Adrenal gland (tissue), 12 donors: ENCODE data around the gene ASCC1. TPM values are rescaled to one million over a fixed set of nuclear protein-coding genes. Genes with fewer than 3 reads are reported as not detected.

Source experiments
- DNase-seq, 7 donors: peaks; one replicate each; pipeline ENCODE4 v3.0.0-alpha.2; 2019 to 2020
- H3K27ac ChIP-seq, 5 donors: fragments of 200-600 bp; sonication (generic) in 4 of 5; 1 replicate in 3 of 5; 2 replicates in 2 of 5; pipeline versions ENCODE4 v1.5.1 to v1.8.0; 2016 to 2020; ENCODE audit warnings: mild to moderate bottlenecking in 1 of 5
- H3K27me3 ChIP-seq: fragments of 200-600 bp; 2 replicates; pipeline ENCODE4 v1.8.0; 2021
- H3K36me3 ChIP-seq, 2 donors: fragments of 200-600 bp; replicated peaks in 1 of 2; 1 replicate in 1 of 2; 2 replicates in 1 of 2; pipeline versions ENCODE4 v1.5.1 to v1.8.0; 2018 to 2022
- H3K4me1 ChIP-seq, 2 donors: fragments of 200-600 bp; replicated peaks in 1 of 2; 1 replicate in 1 of 2; 2 replicates in 1 of 2; pipeline versions ENCODE4 v1.5.1 to v1.8.0; 2018 to 2021
- H3K4me3 ChIP-seq, 4 donors: fragments of 200-600 bp; sonication (generic) in 3 of 4; one replicate each; pipeline ENCODE4 v1.5.1; 2016 to 2018
- H3K9me3 ChIP-seq, 3 donors: fragments of 200-600 bp; sonication (generic) in 1 of 3; replicated peaks in 1 of 3; 1 replicate in 2 of 3; 2 replicates in 1 of 3; pipeline versions ENCODE4 v1.5.1 to v1.8.0; 2016 to 2021
- CTCF ChIP-seq, 6 experiments: fragments of 450-650 bp in 4 of 6; fragments of 200-600 bp in 2 of 6; sonication (generic) in 1 of 6; IDR thresholded peaks; 1 replicate in 5 of 6; 2 replicates in 1 of 6; pipeline versions ENCODE4 v1.5.1 to v1.8.0; 2016 to 2021; ENCODE audit warnings: antibody characterized with exemption in 6 of 6, mild to moderate bottlenecking in 2 of 6, moderate library complexity in 1 of 6
- POLR2A ChIP-seq, 2 donors: fragments of 450-650 bp; IDR thresholded peaks; one replicate each; pipeline ENCODE4 v1.6.1; 2017; ENCODE audit warnings: antibody characterized with exemption in 2 of 2, mild to moderate bottlenecking in 2 of 2, moderate library complexity in 1 of 2
- WGBS, 4 donors: extraction: QIAGEN DNeasy Blood & Tissue Kit in 2 of 4; methylation state at CpG; one replicate each; pipeline versions ENCODE4 v1.1.5 to v1.1.7; 2013 to 2017; 5-methylcytosine and 5-hydroxymethylcytosine counted together
- intact Hi-C, 2 donors: fragments of 100-400 bp; cut with DNase I; formaldehyde crosslinking; loops; one replicate each; pipeline versions ENCODE4 v1.14.1 to v1.15.0; 2022 to 2023
- polyA plus RNA-seq, 3 donors: library from polyadenylated mRNA; stranded (reverse); fragments of 200-250 nt in 2 of 3; fragments of 350-450 nt in 1 of 3; fragmentation: Illumina TruSeq in 1 of 3; extraction: RNeasy Lipid Tissue Mini Kit (QIAGEN cat#74804) in 1 of 3; gene quantifications; one replicate each; pipeline ENCODE4 v1.2.3, GENCODE V29; 2013 to 2014
- total RNA-seq, 9 donors: library from RNA; depleted of rRNA in 4 of 9; stranded (reverse); fragments of >200 nt in 4 of 9; fragments of 120-200 nt in 1 of 9; fragmentation: NEBNext Ultra II Directional in 1 of 9; extraction: Animal tissue kit (Norgen Biotek cat#: 25700) in 1 of 9; gene quantifications; one replicate each; pipeline versions ENCODE4 v1.1.0 to v1.2.4, GENCODE V29; 2013 to 2023
- donor health status: healthy with polysubstance abuse.
- donor health status: Bipolar disorder and iron deficiency.
- donor health status: DM: yes; HTN: yes; CAD: no.
- donor health status: DM: no; HTN: no; CAD: no.
- donor health status: DM: no; HTN: no; CAD: no.
- donor health status: DM: yes; HTN: yes; CAD: no.

Gene ASCC1
- total and polyA plus RNA-seq, 12 donors = 9.7 to 101 (median 36.7) TPM

DNA sequence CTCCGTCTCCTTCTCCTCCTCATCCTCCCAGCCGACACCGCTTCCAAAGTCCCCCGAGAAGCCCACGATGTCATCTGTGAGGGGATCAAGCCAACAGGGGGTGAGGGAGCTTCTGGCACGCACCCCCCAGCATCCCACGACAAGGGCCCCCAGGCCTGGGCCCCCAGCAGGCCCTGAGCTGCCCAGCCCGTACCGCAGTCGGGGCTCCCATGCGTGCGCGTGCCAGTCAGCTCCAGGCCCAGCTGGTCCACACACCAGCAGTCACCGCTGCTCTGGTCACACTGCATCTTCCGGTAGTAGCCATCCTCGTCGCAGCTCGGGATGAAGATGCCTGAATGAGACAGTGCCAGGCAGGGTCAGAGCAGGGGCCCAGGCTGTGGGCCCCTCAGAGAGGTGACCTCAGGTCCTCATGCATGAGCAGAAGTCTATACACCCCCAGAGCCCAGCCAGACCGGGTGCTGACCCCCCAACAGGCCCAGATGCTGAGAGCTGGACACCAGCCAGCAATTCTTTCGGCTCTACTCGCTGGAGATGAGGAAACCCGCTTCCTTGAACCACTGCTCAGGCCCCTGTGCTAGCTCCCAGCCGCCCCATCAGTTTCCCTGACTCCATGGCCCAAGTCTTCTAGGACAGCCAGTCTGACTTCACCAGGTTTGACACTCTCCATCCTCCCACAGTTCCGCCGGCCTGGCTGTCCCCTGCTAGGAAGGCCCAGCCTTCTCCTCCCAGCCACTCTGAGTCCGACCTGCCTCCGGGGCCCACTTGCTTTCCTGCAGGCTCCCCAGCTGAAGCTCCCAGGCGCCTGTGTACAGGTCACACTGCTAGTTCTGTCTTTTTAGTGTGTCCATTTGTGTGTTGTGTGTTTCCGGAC lies 153.0 kb downstream of the ASCC1 start:
- Histone ChIP-seq H3K4me3 (no peak overlapping the region), H3K4me1 (peaks cover 11 to 34% of the 10 kb centered on the region in 2 donors), H3K27me3 (no peaks in the 10 kb centered on the region), H3K27ac (peak overlapping the region; percentile 22 to 91 (median 82)), H3K36me3 (no peaks in the 10 kb centered on the region), H3K9me3 (no peaks in the 10 kb centered on the region)
- TF ChIP-seq POLR2A (IDR thresholded peaks at IDR 0.05) = no peak
- no peak for DNase-seq
- WGBS, 4 donors = 93 to 96% (median 95%) methylated on average over 20 to 29 of the region's 29 CpGs
- intact Hi-C loops = no loop called here

DNA sequence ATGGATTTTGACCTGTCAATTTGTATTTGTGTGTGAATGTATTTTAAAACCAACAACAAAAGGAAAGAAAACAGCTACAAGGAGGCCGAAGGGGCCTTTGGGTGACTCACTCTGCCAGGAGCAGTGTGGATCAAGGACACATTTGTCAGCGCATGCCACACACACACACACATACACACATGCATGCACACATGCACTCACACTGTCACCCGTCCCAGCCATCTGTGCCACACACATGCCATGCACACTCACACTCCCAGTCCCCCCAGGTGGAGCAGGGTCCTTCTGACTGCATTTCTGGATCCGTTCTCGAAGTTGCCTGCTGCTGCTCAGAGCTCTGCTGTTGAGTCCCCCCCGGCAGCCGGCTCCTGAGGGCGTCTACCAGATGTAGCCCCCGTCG lies 153.7 kb downstream of the ASCC1 start:
- Histone ChIP-seq H3K36me3 (no peaks in the 10 kb centered on the region), H3K4me1 (peaks cover 10 to 27% of the 10 kb centered on the region in 2 donors), H3K27ac (peak overlapping the region; percentile 59 to 91 (median 86)), H3K27me3 (no peaks in the 10 kb centered on the region), H3K9me3 (no peaks in the 10 kb centered on the region), H3K4me3 (no peak overlapping the region)
- TF ChIP-seq CTCF (IDR thresholded peaks at IDR 0.05) (no peak), POLR2A (IDR thresholded peaks at IDR 0.05) (peak in 1 of 2 donors; percentile 14)
- 65 to 78% (median 68%) methylated on average over 10 of the region's 10 CpGs for WGBS, 4 donors
- peak; percentile 78 to 95 (median 87) for DNase-seq
- intact Hi-C loops = no loop called here

GRCh38 chr10:72061930-72062329 lies 154.1 kb downstream of the ASCC1 start:
- 57 to 72% (median 69%) methylated on average over 4 to 9 of the region's 9 CpGs for WGBS, 4 donors
- H3K4me1 ChIP-seq = peaks cover 10 to 24% of the 10 kb centered on the region in 2 donors
- TF ChIP-seq CTCF (IDR thresholded peaks at IDR 0.05) = no peak
- no peak for TF ChIP-seq POLR2A (IDR thresholded peaks at IDR 0.05)
- H3K36me3 ChIP-seq = no peaks in the 10 kb centered on the region
- no peak overlapping the region for H3K4me3 ChIP-seq
- DNase-seq = peak in 3 of 7 donors; percentile 47 to 57 (median 54)
- no peaks in the 10 kb centered on the region for H3K27me3 ChIP-seq
- H3K9me3 ChIP-seq = no peaks in the 10 kb centered on the region
- peak overlapping the region; percentile 59 to 91 (median 86) for H3K27ac ChIP-seq
- intact Hi-C loops = no loop called here

- Histone ChIP-seq H3K9me3 (no peaks in the 10 kb centered on the region), H3K4me3 (no peak overlapping the region), H3K4me1 (peaks cover 10 to 22% of the 10 kb centered on the region in 2 donors), H3K27me3 (no peaks in the 10 kb centered on the region), H3K36me3 (no peaks in the 10 kb centered on the region), H3K27ac (peak overlapping the region in 4 of 5 donors; percentile 82 to 91 (median 88))
- TF ChIP-seq POLR2A (IDR thresholded peaks at IDR 0.05) = no peak
- whole genome bisulfite sequencing, 4 donors = 88 to 89% (median 88%) methylated on average over 4 to 5 of the region's 5 CpGs
- no peak for DNase-seq
- intact Hi-C loops = no loop called here
Observed at GRCh38 chr10:72061491-72061890, 154.6 kb downstream of the ASCC1 start.

DNA sequence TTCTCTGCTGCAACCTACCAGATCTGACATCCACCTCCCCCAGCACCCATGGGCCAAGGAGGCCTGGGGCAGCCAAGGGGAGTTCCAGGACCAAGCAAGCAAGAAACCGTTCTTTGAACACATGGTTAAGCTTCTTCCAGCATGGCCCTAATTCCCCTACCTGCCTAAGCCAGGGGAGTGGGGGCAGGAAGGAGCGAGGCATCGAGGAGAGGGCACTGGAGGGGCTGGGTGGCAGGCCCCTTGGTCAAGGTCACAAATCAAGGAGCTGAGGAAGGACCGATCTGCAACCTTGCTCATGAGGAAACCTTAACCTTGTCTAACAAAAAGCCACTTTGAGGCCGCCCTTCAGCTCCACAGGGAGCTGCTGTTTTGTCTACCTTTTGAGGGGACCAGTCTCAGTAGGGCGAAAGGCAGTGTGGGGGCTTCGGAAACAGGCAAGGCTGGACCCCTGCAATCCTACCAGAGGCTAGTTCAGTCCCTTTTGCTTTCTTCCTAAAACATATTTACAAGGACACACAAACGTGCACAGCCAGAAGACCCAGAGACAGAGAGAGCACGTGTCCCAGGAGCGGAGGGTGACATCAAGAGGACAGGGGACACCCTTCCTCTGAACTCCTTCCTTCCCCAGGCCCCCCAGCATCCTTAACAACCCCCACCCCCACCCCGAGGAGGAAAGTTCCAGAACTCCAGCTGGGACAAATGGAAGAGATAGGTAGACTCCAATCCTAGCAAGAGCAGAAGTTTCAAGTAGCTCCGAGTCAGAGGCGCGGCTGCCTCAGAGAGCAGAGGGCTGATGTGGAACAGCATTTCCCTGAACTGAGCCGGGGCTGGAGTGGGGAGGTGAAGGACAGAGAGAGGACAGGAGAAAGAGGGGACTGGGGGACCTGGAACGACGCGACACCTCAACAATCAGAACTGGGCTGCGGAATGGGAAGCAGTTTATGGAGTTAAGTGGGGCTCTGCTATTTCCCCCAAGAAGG lies 155.9 kb downstream of the ASCC1 start:
- TF ChIP-seq CTCF (IDR thresholded peaks at IDR 0.05) = no peak
- no peak for TF ChIP-seq POLR2A (IDR thresholded peaks at IDR 0.05)
- Histone ChIP-seq H3K36me3 (no peaks in the 10 kb centered on the region), H3K27me3 (no peaks in the 10 kb centered on the region), H3K4me1 (peaks cover 10 to 11% of the 10 kb centered on the region in 2 donors), H3K9me3 (no peaks in the 10 kb centered on the region), H3K4me3 (no peak overlapping the region), H3K27ac (no peak overlapping the region)
- intact Hi-C loops = no loop called here
- DNase-seq = no peak
- WGBS, 4 donors = 83 to 88% (median 85%) methylated on average over 16 to 19 of the region's 19 CpGs
